ENCODE measurements around the gene ADGRG1.
"Not testable (repeated sequence)": the region's sequence is repeated elsewhere in the genome, so short reads cannot be mapped to it uniquely, and the experiment has no call there.

ADGRG1 gene

DNA sequence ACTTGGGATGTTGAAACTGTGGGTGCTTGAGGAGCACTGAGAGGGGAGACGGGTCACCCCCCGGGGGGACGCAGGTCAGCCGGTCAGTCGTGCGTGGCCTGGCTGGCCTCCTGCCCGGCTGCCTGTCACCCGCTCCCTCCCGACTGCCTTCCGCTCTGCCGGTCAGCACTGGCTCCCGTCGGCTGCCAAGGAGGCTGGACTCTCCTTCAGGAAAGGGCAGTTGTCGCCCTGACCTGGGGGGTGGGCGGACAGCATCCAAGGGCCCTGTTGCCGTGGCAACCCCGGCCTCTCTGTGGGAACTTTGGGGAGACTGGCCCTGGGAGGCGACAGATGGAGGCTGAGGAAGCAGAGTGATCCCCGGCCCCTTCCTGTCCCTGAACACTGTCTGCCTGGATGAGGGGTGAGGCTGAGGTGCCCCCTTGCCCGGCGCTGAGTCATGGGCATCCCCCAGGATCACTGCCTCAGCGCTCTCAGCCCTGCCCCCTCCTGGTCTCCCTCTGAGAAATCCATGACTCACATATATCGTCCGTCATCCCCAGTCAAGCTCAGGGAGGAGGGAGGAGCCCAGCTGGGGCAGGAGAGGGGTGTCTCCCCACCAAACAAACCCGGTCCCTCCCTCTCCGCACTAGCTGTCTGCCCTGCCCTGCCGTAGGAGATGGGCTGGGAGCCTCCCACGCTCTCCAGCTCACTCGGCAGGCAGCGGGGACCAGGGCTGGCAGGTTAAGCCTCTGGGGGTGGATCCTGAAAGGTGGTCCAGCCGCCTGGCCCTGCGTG, at the start of gene ADGRG1:
TSS of gene ADGRG1 (plus strand) at position 623 of the 774 bp plus-strand sequence. CDS start 21,658 bp downstream, outside the sequence.
- DNase-seq, result peak; percentile 63 to 76

DNA sequence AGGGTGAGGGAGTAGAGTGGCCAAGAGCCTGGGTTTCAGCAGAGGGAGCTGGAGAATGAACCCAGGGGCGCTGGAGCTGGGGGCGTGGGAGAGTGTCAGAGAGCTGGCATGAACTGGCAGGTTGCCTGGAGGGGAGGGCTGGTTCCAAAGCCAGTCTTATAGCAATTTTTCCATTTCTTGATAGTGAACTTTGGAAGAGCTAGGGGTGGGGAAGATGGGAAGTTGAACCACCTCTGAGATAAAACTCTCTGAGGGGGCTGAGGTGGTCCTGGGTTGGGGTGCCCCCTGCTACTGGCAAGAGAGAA, 49.1 kb upstream of the ADGRG1 start:
- DNase-seq, result no peak

DNA sequence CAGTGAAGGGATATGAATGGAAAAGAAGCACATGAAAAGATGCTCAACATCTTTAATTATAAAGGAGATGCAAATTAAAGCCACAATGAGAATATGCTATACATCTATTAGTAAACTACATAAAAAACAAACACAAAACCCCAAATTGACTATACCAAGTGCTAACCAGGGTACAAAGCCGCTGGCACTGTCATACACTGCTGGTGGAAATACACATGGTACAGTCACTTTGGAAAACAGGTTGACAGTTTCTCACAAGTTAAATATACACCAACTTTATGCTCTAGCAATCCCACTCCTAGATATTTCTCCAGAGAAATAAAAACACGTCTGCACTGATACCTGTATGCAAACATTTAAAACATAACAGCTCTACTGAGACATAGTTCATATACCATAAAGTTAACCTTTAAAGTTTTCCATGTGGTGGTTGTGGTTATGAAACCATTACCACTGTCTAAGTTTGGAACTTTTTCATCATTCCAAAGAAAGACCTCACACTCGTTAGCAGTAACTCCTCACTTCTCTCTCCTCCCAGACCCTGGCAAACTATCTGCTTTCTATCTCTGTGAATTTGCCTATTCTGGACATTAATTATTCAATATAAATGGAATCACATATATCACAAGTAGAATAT, 43.3 kb upstream of the ADGRG1 start:
- no peak for DNase-seq

DNA sequence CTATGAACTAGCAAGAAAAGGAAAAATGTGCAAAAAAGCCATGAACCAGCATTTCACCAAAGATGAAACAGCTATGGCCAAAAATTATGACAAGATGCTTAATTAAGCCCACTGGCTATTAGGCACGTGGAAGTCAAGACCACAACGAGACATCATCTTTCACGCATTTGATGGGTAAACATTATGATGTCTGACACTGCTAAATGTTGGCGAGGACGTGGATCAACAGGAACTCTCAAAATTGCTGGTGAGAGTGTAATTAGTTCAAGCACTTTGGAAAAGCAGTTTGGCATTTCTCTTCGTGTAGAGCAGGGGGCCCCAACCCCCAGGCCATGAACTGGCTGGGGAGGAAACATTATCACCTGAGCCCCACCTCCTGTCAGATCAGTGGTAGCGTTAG, 39.6 kb upstream of the ADGRG1 start:
- DNase-seq, result no peak

DNA sequence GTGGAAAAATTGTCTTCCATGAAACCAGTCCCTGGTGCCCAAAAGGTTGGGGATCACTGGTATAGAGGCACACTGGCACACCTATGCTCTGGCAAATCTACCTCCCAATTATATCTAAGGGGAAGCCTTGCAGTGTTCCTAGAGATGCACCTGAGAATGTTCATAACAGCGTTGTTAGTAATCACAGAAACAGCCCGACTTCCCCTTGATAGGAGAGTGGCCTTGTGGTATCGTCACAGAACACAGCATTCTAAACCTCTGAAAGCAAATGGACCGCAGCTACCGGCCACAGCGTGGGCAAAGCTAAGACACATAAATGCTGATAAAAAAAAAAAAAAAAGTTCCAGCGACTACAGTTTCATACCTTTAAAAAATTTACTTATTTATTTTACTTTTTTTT, 39.1 kb upstream of the ADGRG1 start:
- DNase-seq, result no peak

DNA sequence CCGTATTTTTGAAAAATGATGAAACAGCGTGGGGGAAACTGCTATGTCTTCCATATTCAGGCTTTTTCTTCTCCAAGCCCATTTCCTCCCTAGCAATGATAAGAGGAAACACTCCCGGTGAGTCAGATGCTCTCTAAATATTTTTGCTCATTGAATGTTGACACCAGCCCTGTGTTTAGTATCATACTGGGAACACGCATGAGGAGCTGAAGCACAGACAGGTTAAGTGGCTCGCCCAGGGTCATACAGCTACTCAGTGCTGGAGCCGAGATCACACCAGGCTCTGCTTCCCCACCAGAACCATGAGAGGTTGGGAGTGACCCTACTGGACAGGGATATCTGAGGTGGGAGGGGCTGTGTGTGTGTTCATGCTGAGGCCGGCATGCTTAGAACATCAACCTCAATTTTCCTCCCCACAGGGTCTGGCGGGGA, 37.8 kb upstream of the ADGRG1 start:
- no peak for DNase-seq

DNA sequence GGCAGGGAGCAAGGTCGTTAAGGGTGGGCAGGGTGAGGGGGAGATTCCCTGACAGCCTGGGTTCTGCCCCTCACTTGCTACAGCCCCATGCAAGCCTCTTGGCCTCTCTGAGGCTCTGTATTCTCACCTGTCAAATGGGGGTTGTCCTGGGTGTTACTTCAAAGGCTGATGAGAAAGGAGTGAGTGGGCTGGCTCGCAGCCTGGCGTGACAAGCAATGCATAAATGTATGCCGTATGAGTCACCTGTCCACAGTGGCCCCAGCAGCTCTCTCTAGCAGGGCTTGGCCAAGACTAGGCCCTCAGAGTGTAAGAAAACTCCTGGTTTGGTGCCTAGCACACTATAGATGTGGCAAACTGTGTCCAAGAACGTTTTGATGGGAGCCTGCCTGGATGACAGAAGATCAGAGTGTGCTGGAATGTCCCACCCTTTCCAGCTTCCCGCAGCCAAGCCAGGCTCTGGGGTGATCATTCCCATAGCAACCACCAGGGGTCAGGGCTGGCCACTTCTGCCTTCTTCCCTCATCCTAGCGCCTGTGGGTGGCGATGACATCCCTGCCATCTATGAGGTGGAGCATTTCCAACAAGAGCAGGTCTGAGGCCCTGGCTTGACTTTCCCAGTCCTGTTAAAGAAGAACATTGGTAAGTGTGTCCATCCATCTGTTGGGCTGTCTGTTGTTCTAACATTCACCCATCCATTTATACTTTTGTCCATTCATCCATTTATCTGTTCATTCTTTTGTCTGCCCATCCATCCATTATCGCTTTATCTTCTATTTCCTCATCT, 37.2 kb upstream of the ADGRG1 start:
- peak; percentile 79 to 83 for DNase-seq

DNA sequence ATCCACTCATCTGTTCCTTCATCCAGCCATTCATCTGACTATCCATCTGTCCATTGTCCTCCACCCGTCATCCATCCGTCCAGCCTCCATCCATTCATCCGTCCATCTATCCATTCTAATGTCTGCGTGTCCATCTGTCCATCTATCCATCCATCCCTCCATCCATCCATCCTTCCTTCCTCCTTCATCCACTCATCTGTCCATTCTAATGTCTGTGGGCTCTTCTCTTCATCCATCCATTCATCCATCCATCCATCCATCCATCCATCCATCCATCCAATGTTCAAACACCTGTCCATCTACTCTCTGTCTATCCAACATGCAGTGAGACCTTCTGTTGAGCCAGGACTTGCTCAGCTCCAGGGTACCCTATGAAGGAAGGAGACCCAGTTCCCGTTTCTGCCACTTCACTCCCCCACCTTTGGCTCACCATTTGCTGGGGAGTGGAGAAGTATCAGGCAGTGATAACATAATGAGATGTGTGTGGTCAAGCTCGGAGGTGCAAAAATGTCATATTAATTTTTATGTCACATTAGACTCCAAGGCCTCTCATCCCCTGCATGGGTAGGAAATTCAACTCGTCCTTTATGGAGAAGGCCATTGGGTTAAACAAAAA, 36.5 kb upstream of the ADGRG1 start:
- DNase-seq, result no peak

DNA sequence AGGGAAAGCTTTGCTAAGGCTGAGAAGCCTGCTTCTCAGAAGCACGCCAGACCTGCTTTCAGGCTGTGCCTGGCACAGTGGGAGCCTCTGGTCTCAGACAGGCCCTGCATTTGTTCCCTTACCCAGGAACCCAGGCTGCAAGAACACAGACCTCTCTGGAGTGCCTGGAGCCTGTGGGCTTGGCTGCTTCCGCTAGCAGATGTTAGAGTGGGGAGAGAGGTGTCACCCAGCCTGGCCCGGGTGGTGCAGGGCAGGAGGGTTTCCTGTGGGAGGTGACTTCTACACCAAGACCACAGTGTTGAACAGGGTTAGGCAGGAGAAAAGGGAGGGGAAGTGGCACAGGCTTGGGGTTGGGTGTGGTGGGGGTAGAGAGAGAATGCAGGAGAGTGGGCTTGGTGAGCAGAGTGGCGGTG, 35.8 kb upstream of the ADGRG1 start:
- no peak for DNase-seq

DNA sequence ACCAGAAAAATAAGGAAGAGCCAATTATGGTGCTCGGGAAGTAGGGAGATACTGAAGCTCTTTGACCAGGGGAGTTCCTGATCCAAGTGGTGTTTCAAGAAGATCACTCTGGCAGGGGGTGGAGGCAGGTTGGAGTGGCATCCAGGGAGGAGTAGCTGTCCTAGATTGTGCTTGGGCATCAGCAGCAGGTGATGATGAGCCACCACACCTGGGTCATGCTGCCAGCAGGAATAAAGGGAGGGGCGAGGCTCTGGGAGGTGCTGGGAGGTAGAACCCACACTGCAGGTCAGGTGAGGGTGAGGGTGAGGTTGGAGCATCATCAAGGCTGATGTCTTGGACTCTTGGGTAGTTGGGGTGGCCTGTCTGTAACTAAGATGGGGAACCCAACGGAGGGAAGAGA, 35.4 kb upstream of the ADGRG1 start:
- no peak for DNase-seq

DNA sequence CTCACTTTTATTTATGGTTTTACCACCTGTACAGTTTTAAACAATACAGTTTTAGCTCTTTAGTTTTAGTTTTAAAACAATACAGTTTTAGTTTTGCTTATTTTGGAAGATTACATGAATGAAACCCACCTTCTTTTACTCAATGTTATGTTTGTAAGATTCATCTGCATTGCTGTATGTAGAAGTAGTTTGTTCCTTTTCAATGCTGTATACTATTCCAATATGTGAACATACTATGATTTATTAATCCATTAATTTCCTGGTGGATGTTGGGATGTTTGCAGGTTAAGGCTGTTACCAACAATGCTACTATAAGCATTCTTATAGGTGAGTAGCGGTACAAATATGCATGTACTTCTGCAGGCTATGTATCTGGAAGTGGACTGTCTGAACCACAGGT, 34.4 kb upstream of the ADGRG1 start:
- no peak for DNase-seq

DNA sequence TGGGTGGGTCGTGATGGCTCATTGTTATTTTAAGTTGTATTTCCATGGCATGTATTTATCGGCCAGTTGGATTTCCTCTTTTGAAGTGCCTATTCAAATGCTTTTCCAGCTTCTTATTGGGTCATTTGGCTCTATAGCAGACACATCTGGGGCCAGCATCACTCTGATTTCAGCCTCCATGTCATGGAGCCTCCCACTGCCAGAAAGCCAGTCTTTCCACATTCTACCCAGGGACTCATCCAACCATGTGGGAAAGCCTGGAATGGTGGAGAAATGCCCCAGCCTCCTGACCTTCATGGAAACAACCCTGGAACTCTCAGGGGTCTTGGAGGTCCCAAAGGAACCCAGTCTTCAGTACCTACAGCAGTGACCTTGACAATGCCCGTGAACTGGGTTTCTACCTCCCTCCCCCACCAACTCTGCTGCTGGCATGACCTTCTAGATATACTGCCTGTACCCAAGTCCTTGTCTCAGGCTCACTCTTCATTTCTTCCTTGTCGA, 33.8 kb upstream of the ADGRG1 start:
- DNase-seq, result no peak

DNA sequence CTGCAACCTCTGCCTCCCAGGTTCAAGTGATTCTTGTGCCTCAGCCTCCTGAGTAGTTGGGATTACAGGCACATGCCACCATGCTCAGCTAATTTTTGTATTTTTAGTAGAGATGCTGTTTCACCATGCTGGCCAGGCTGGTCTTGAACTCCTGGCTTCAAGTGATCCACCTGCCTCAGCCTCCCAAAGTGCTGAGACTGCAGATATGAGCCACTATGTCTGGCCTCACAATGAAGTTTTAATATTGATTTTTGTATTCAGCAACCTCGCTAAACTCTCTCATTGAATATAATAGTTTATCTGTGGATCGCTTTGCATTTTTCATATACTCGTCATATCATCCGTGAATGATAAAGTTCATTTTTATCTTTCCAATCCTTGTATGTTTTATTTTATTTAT, 32.2 kb upstream of the ADGRG1 start:
- DNase-seq, result not testable (repeated sequence)

DNA sequence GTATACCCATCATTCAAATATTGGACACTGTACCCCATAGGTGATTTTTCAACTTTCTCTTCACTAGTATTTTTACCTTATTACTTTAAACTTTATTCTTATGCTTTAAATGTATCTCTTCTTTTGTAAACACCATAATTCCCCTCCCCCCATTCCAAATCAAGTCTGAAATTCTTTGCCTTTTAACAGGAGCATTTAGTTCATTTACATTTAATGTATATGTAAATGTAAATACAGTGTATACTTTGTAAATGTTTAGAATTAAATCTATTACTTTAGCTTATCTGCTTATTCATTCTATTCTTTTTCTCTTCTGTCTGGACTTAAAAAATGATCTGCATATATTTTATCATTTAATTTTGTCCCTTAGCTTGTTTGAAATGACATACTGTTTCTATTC, 30.0 kb upstream of the ADGRG1 start:
- no peak for DNase-seq

DNA sequence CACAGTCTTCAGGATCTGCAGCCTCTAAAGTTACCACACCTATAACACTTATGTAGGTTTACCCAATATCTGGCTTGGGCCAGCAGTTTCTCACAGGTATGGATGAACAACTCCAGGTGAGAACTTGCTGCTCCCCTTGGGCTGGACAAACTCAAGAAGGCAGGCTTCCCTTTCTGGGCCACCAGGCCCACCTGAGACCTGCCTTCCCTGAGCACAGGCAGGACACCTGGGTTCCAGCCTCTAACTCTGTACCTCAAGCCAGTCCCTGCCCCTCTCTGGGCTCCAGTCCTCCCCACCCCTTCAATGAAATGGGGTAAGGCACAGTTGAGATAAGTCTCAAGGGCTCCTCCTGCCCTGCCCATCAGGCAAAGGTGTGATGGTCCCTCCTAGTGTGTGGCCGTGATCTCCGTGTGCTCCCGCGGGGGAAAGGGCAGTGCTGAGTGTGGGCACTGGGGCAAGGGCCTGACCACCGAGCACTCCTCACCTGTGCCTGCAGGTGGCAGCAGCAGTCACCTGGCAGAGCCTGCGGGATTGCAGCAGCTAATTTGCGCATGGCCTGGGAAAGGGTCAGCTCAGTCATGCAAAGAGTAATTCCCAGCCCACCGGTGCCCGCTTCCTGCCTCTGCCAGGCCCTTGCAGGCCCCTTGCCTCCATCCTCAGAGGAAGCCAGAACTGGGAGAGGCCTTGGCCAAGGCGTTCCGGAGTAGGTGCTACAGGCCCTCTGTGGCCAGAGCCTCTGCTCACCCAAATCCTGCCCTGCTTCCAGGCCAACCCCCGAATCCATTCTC, 28.2 kb upstream of the ADGRG1 start:
- DNase-seq, result peak; percentile 31 to 69

DNA sequence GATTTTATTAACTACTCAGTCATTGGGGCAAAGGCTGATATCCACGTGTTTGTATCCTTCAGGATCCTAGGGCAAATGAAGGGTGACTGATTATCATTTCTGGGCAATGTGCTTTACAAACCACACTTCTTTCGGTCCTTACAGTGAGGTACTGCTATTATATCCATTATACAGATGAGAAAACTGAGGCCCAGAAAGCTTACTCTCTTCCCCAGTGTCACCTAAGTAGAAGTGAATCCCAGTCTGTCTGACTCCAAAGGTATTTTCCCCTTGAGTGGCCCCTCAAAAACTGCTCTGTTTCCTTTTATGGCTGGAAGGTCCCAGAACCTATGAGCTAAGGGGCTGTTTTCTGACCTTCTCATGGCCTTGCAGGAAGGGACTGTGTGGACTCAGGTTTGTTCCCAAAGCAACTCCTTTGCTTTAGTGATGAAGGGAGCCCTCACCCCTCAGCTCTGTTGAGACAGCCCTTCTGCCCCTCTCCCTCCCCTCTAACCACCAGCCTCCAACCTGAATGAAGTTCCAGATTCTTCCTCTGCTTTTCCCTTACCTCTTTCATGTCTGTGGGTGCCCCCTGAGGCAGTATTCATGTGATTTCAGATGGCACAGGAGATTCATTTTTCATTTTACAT, 27.4 kb upstream of the ADGRG1 start:
- no peak for DNase-seq

DNA sequence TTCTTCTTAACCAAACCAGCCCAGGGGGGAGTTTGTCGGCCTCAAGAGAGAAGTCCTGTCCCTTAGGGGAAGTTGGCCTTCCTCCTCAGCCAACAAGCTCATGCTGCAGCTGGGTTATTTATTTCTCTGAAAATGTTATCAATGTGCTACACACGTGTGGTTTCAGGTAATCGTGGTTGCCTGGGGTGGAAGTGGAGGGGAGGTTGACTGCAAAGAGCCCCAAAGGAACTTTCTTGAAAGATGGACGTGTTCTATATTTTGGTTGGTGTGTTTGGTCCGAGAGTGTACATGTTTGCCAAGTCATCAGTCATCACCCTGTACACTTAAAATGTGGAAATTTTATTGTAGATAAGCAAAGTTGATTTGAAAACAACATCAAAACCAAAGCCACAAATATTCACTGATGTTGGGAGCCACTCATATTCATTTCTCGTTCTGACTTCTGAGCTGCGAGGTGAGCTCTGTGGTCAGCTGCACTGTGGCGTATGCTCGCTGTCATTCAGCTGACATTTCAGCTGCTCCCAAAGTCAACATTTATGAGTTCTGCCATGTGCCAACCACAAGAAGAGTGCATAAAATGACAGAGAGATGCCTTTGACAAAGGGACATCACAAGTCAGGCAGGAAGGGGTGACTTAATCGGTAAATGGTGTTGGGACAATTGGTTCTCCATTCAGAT, 26.5 kb upstream of the ADGRG1 start:
- DNase-seq, result no peak

DNA sequence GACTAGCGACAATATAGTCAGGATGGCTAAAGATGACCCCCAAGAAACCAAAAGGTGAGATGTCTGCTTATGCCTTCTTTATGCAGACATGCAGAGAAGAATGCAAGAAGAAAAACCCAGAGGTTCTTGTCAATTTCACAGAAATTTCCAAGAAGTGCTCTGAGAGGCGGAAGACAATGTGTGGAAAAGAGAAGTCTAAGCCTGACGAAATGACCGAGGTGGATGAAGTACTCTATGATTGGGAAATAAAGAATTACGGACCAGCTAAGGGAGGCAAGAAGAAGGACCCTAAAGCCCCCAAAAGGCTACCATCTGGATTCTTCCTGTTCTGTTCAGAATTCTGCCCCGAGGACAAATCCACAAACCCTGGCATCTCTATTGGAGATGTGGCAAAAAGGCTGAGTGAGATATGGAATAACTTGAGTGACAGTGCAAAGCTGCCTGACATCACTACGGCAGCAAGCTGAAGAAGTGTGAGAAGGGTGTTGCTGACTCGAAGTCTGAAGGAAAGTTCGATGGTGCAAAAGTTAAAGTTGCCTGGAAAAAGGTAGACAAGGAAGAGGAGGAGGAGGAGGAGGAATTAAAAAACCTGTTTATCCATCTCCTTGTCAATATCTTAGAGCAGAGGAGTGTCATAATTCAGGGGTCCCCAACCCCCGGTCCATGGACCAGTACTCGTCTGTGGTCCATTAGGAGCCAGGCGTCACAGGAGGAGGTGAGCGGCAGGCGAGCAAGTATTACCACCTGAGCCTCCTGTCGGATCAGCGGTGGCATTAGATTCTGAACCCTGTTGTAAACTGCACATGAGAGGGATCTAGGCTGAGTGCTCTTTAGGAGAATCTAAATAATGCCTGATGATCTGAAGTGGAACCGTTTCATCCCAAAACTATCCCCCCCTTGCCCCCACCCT, 25.1 kb upstream of the ADGRG1 start:
- peak in 1 of 2 experiments; percentile 14 for DNase-seq

DNA sequence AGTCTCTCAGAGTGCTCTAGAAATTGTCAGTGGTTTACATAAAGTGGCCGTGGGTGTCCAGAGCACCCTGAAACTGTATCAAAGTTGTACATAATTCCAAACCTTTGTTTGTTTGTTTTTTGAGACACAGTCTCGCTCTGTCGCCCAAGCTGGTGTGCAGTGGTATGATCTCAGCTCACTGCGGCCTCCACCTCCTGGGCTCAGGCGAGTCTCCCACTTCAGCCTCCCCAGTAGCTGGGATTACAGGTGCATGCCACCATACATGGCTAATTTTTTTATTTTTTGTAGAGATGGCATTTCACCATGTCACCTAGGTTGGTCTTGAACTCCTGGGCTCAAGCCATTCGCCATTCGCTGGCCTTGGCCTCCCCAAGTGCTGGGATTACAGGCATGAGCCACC, 24.3 kb upstream of the ADGRG1 start:
- DNase-seq, result no peak

DNA sequence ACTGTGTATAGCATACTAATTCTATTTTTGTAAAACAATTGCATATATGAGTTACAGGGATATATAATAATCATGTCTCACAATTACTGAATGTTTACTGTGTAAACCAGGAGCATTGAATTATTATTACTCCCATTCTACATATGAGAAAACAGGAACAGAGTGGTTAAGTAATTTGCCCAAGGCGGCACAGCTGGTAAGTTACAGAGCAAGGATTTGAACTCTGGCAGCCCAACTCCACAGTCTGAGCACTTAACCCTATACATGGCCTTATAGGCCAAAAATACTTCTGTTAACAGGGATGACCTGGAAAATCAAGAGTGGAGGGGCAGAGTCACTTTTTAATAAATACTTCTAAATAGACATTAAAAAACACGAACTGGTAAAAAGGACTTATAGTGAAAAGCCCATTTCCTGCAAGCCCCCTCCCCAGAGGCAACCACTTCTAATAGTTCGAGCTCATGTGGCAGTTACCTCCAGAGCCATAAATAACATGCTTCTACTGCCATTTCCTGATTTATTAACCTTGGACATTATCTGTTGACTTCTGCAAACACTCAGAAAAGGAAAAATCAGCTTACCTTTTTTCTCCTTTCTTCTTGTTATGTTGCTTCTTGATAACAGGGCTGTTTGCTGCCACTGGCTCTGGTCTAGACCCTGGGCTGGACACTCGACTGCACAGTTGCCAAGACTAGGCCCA, 22.1 kb upstream of the ADGRG1 start:
- no peak for DNase-seq

All from NCI-H524 (cell line).